Loucy (cell line): ENCODE data around the gene SUPT3H.

Experiments used
- CTCF ChIP-seq: fragments of 200-600 bp; sonication (generic); conservative IDR thresholded peaks from 2 replicates; pipeline ENCODE4 v1.5.1; 2014; ENCODE audit warnings: mild to moderate bottlenecking, antibody characterized with exemption, low read length
- EZH2phosphoT487 ChIP-seq: fragments of 200-600 bp; IDR thresholded peaks from 2 replicates; pipeline ENCODE4 v1.6.1; 2018; ENCODE audit warnings: antibody characterized with exemption, mild to moderate bottlenecking, moderate library complexity, borderline replicate concordance

GRCh38 chr6:44933108-44933507 lies 444.6 kb downstream of the SUPT3H start:
- no peak for TF ChIP-seq CTCF
- TF ChIP-seq EZH2phosphoT487 = no peak
